Stimulated activated naive CD4-positive, alpha-beta T cell (primary cell): ENCODE data around the gene RAVER1.

Experiments
- DNase-seq, 6 experiments: peaks; one replicate each; lab custom pipeline; 2025; lab: John Stamatoyannopoulos, UW

RAVER1 gene

DNA sequence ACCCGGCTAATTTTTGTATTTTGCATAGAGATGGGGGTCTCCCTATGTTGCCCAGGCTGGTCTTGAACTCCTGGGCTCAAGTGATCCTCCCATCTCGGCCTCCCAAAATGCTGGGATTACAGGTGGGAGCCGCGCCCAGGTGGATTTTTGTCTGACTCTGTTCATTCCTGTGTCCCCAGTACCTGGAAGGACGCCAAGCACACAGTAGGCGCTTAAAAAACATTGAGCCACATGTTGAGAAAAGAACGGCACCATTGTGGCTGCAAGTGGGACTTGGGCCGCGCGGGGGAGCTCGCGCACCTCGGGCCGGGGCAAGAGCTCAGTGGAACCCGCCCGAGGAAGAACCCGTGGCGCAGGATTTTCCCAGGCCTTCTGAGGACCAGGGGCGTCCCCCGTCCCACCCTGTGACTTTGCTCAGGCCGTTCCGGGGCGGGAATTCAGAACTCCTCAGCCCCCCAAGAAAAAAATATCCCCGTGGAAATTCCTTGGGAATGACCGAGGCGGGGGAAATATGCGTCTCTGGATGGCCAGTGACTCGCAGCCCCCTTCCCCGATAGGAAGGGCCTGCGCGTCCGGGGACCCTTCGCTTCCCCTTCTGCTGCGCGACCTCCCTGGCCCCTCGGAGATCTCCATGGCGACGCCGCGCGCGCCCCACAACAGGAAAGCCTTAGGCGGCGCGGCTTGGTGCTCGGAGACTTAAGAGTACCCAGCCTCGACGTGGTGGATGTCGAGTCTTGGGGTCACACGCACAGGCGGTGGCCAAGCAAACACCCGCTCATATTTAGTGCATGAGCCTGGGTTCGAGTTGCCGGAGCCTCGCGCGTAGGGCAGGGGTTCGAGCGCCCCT, 63.8 kb downstream of the RAVER1 start:
- DNase-seq, result peak; percentile 68 to 89 (median 81)

DNA sequence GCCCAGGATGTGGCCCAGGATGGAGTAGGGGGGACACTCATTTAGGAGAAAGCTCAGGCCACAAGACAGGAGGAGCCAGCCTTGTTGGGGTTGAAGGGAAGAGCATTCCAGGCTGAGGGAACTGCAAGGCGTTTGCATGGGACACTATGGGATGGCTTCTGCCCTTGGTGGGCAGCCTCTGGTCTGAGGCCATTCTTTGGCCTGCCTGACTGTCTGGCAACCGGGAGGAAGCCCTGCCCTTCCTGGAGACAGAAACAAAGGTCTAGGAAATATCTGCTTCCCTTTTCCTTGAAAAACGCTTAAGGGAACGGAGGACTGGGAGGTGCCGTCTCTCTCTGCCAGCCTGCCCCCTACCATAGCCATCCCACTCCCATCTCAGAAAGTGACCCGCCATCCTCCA, 65.3 kb downstream of the RAVER1 start:
- DNase-seq, result no peak

DNA sequence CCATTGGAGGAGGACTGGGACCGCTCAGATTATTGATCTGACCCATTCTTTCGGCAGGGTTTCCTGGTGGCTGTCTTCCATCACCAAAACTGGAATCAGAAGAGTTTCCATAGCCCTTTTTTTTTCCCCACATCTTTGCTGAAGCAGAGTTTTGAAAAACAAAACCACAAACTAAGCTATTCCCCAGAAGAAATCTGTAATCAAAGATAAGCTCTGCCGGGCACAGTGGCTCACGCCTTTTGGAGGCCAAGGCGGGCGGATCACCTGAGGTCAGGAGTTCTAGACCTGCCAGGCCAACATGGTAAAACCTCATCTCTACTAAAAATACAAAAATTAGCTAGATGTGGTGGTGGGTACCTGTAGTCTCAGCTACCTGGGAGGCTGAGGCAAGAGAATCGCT, 66.6 kb downstream of the RAVER1 start:
- DNase-seq, result no peak
